Ureter (tissue), 1 donor: Measurements from ENCODE around the gene HIGD1B. TPM values are rescaled to one million over a fixed set of nuclear protein-coding genes. Genes with fewer than 3 reads are reported as not detected.
A peak's percentile ranks its signal among the peaks of the same experiment; 100 is the strongest.

Source experiments
- DNase-seq: peaks from one replicate; pipeline ENCODE4 v3.0.0-alpha.2; 2020; ENCODE audit warnings: low spot score
- total RNA-seq: library from RNA; stranded (reverse); gene quantifications from one replicate; pipeline ENCODE4 v1.2.4, GENCODE V29; 2023
- donor health status: DM: yes; HTN: yes; CAD: no.

Gene HIGD1B
- total RNA-seq, 1 donor from 2014 or later, result 3.2 TPM

DNA sequence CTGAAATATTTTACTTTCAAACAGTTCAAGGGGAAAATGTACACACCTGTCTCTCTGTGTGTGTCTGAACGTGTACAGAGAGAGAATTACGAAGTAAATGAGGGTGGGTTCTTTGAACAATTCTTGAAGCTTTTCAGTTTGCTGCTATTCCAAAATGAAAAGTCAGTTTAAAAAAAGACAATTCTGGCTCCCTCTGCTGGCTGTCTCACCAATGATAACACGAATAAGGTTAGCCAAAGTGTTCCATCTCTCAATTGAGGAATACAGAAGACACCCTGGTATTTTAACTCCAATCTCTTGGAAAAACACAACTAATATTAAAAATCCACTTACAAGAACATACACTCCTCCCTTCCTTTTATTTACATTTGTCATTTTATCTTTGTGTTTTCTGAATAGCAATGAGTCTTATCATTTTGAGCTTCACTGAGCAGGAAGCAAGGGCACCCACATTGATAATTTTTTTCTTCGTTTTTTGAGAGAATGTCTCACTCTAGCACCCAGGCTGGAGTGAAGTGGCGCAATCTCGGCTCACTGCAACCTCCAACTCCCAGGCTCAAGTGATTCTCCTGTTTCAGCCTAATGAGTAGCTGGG, 31.0 kb downstream of the HIGD1B start:
- no peak for DNase-seq

DNA sequence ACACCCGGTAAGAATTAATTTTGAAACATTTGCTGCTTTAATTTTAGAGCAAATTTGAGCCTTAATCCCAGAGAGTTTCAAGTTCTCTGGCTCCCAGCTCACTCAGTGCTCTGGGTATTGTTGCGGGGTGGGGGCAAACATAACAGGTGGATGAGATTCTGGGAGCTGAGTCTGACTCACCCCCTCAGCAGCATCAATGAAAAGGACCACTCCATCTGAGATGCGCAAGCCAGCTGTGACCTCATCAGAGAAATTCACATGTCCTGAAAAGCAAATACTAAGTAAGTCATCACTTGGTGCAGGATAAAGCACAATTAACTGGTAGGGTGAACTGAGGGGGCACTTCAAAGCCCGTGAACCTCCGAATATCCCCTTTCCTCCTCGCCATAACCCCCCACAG, 31.7 kb downstream of the HIGD1B start:
- no peak for DNase-seq

DNA sequence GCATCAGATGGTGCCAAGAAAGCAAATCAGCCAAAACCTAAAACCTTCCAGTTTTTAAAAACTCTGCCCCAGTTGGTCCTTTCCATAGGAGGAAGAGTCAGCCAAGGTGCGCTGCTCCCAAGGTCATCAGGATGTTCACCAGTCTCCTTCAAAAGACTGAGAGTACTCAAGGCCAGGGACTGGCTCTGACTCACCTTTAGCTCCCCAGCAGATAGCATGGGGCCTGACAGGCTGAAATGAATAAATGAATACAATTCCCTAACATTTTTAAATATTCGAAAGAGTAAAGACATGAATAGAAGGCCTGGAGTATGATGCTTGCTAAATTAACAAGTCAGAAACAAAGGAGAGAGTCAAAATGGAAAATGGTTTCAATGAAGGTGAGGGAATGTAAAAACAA, 32.4 kb downstream of the HIGD1B start:
- no peak for DNase-seq

GRCh38 chr17:44881145-44881544, 33.5 kb downstream of the HIGD1B start:
- no peak for DNase-seq

DNA sequence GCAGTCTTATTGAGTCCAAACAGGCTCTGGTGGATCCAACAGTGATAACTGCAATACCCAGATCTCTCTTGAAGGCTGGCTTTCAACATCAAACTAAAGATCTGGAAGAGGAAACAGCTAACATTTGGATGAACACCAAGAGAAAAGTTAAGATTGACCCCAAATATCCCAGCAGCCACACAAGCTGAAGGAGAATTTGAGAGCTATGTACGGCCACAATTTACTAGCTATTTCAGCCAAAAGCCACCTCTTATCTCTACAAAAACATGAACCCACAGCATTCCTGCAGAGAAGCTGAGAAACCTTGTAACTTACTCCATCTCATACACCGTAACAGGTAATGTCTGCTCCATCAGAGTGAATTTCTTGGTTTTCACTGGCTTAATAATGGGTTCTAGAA, 37.3 kb downstream of the HIGD1B start:
- DNase-seq, result no peak

GRCh38 chr17:44887016-44887415, 39.3 kb downstream of the HIGD1B start:
- no peak for DNase-seq

- no peak for DNase-seq
Observed at GRCh38 chr17:44887971-44888954, 40.6 kb downstream of the HIGD1B start.

DNA sequence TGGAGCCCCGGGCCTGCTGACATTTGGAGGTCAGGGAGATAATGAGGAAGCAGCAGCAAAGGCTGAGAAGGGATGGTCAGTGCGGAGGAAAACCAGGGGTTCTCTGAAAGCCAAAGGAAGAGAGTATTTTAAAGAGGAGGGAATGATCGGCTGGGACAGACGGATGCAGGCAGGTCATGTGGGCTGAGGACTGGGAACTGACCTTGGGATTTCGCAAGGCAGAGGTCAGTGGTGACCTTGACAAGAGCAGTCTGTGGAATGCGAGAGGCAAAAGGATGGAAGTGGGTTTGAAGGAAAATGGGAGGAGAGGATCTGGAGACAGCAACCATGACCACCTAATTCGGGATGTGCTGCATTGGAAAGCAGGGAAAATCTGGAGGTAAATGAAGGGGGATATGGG, 41.3 kb downstream of the HIGD1B start:
- no peak for DNase-seq

DNA sequence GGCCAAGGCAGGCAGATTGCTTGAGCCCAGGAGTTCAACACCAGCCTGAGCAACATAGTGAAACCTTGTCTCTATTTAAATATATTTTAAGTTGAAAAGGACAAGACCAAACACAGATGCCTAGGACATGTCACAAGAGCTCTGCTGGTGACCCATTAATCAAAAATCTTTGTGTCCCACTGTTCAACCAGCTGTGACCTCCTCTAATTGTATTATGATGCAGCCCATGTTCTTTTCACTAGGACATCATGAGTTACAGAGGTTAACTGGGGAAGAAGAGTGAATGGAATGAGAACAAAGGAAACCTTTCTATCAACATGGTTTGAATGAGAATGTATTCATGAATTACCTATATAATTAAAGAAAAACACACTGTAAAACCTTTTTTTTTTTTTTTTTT, 44.6 kb downstream of the HIGD1B start:
- no peak for DNase-seq

DNA sequence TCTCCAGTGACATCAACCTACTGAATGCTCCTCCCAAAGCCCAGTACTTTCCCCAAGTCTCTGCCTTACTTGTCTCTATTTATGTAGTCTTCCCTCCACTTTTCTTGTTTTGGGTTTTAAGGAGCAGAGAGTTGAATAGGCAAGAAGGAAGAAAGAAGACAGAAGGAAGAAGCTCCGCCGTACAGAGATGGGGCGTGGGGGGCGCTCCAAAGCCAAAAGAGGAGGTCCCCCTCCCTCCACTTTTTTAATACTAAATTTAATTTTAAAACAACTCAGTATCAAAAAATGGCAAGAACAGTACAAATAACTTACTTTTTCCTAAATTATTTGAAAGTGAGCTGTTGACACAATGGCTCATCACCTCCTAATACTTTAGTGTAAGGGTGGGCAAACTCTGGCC, 47.0 kb downstream of the HIGD1B start:
- no peak for DNase-seq

DNA sequence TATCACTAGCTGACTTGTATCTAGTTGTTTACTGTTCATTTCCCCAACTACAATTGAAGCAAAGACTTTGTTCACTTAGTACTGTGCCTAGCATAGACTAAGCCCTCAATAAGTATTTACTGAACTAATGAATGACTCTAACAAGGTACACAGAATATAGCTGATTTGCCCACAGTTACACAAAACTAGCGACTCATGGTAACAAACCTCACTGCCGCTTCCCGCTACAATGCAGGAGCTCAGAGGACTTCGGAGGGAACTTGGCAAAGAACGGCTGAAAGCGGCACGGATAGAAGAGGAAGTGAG, 51.0 kb downstream of the HIGD1B start:
- DNase-seq, result no peak

GRCh38 chr17:44899074-44899782, 51.5 kb downstream of the HIGD1B start, which contains the start of gene EFTUD2:
Gene EFTUD2, minus strand, starts transcription at chr17:44899445. Its CDS starts 4,924 bp downstream, at chr17:44894521.
- DNase-seq, result peak; percentile 91

Other genes starting within 250 kb of the HIGD1B start
- gene MEIOC, start 191.4 kb upstream of the HIGD1B start, total RNA-seq, result not detected
- 17.4 TPM for gene CCDC43, start 158.1 kb upstream of the HIGD1B start, total RNA-seq
- gene DBF4B, start 139.2 kb upstream of the HIGD1B start, total RNA-seq, result 4.9 TPM
- 2.2 TPM for gene ADAM11, start 88.9 kb upstream of the HIGD1B start, total RNA-seq
- 44.0 TPM for gene GJC1, start 17.6 kb upstream of the HIGD1B start, total RNA-seq
- 140 TPM for gene EFTUD2, start 51.6 kb downstream of the HIGD1B start, total RNA-seq
- gene GFAP, start 67.6 kb downstream of the HIGD1B start, total RNA-seq, result 0.81 TPM
- gene KIF18B, start 99.9 kb downstream of the HIGD1B start, total RNA-seq, result 0.39 TPM
- 1.1 TPM for gene C1QL1, start 120.4 kb downstream of the HIGD1B start, total RNA-seq
- 76.4 TPM for gene DCAKD, start 203.7 kb downstream of the HIGD1B start, total RNA-seq
- 125 TPM for gene NMT1, start 213.4 kb downstream of the HIGD1B start, total RNA-seq